Brain microvascular endothelial cell (primary cell): ENCODE results near the gene ACACA.

ENCODE experiments used
- DNase-seq: peaks from one replicate; pipeline ENCODE4 v3.0.0-alpha.2; 2020
- H3K27ac ChIP-seq: fragments of 250-450 bp; sonication (Bioruptor Pico); 2 replicates; pipeline ENCODE4 v1.5.1; 2020; ENCODE audit warnings: mild to moderate bottlenecking, moderate library complexity
- H3K27me3 ChIP-seq: fragments of 250-450 bp; sonication (Bioruptor Pico); replicated peaks from 2 replicates; pipeline ENCODE4 v1.5.1; 2020; ENCODE audit warnings: mild to moderate bottlenecking
- H3K36me3 ChIP-seq: fragments of 250-450 bp; sonication (Bioruptor Pico); replicated peaks from 2 replicates; pipeline ENCODE4 v1.5.1; 2020; ENCODE audit warnings: mild to moderate bottlenecking
- H3K4me3 ChIP-seq: 2 replicates; pipeline ENCODE4 v1.5.1; 2011; ENCODE audit warnings: low read depth, mild to moderate bottlenecking, control low read depth, low read length, moderate library complexity
- in situ Hi-C: cut with HindIII; loops from 2 replicates; pipeline ENCODE4 v1.10.0; 2017; ENCODE audit warnings: low sequenced_read_pairs, low pct_ligation_motif_present
- TF ChIP-seq, protein P1 (sequence below): IDR thresholded peaks from 2 replicates; pipeline ENCODE4 v1.5.1; 2011; ENCODE audit warnings: low read depth, mild to moderate bottlenecking, moderate library complexity, low read length, control low read depth, inconsistent platforms; ENCODE audit errors: missing control alignments

ACACA gene

DNA sequence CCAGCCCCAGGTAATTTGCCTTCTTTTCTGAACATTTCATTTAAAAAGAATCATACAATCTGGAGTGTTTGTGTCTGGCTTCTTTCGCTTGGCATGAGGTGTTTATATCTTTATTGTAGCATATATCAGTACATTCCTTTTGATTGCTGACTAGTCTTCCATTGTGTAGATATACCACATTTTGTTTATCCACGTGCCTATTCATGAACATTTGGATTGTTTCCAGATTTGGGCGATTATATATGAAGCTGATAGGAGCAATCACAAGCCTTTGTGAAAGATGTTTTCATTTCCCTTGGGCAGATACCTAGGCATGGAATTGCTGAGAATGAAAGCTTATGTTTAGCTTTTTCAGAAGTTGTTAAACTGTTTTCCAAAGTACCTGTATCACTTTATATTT, 337.5 kb downstream of the ACACA start:
- H3K27me3 ChIP-seq: peaks cover 9% of the 10 kb centered on the region
- in situ Hi-C loops: no loop called here
- no peak overlapping the region for H3K4me3 ChIP-seq
- H3K36me3 ChIP-seq: no peaks in the 10 kb centered on the region
- TF ChIP-seq, protein P1, sequence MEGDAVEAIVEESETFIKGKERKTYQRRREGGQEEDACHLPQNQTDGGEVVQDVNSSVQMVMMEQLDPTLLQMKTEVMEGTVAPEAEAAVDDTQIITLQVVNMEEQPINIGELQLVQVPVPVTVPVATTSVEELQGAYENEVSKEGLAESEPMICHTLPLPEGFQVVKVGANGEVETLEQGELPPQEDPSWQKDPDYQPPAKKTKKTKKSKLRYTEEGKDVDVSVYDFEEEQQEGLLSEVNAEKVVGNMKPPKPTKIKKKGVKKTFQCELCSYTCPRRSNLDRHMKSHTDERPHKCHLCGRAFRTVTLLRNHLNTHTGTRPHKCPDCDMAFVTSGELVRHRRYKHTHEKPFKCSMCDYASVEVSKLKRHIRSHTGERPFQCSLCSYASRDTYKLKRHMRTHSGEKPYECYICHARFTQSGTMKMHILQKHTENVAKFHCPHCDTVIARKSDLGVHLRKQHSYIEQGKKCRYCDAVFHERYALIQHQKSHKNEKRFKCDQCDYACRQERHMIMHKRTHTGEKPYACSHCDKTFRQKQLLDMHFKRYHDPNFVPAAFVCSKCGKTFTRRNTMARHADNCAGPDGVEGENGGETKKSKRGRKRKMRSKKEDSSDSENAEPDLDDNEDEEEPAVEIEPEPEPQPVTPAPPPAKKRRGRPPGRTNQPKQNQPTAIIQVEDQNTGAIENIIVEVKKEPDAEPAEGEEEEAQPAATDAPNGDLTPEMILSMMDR: no peak
- no peak for DNase-seq
- no peak overlapping the region for H3K27ac ChIP-seq

DNA sequence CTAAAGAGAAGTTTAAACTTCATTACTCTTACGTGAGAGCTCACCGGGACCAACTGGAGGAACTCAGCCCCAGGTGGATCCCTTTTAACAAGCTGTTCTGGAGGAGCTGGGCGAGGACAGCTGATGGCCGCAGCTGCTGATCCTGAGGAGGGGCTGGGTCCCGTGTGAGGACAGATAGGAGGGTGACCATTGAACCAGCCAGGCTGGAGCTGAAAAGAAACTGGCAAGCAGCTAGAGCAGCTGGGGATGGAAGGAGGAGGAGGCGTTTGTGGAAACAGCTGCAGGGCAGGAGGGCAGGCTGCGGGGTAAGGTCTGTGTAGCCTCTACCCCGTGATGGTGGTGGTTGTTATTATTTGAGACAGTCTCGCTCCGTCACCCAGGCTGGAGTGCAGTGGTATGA, 338.4 kb downstream of the ACACA start:
- TF ChIP-seq, protein P1: no peak
- in situ Hi-C loops: no loop called here
- no peak overlapping the region for H3K4me3 ChIP-seq
- peaks cover 9% of the 10 kb centered on the region for H3K27me3 ChIP-seq
- DNase-seq: no peak
- no peak overlapping the region for H3K27ac ChIP-seq
- no peaks in the 10 kb centered on the region for H3K36me3 ChIP-seq

DNA sequence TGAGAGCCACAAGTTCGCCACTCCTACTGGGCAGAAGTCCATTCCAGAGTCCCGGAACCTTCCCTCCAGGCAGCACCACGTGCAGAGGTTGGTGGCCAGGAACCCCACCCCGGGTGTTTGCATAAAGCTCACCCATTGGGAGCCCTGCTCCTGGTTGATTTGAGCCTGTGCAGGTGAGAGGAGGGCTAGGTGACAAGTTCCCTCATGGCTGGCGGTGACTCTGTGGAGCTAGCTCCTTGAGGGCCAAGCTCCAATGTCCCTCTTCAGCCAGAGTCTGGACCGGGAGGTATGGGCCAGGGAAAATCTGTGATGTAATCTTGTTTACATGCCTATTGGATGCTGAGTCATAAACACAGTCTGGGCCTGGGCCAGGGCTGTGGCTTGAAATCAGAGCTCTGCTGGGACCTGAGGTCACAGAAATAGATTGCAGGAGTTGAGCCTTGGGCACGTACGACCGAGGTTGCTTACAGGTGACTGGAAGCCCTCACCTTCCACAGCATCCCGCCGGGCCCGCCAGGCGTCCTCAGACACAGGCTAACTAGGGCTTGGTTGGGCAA, 339.0 kb downstream of the ACACA start:
- in situ Hi-C loops: no loop called here
- Histone ChIP-seq H3K27me3 (peaks cover 9% of the 10 kb centered on the region), H3K27ac (no peak overlapping the region), H3K36me3 (no peaks in the 10 kb centered on the region), H3K4me3 (no peak overlapping the region)
- DNase-seq: peak; percentile 80
- TF ChIP-seq, protein P1: no peak

DNA sequence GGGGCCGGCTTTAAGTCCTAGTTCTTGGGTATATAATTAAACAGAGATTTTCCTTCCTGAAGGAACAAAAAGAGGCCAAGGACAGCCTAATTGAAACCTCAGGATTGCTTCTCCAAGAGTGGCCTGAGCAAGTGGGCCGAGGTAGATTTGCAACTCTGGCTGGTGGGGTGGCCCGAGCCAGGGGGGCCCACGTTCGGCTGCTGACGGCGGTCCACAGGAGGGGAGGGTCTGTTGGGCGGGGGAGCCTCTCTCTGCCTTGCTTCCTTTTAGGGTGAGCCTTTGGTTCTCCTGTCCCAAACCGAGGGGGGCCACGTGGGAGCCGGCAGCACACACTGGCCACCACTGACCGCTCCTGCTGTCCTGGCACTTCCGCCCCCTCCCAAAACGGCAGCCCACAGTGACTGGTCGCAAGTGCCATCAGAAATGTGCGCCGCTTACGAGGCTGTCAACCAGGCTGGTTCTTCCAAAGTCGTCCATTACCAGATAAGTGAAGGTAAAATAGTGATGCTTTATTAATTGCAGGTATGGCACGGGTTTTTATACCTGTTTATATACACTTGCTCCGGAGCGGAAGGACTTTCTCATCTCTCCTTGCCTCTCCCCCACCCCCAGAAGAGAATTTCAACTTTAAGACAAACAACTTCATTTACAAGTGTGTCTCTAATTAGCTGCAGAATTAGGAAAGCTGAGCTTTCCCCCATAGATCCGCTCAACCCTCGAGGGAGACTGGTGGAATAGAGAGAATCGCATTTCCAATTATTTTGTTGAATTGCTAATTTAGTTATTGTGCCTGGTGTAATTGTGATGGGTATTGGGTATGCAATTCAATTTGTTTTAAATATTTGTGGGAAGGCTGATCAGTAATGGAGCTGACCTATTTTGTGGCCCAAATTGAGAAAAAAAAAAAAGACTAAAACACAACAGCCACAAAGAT, 340.0 kb downstream of the ACACA start:
- TF ChIP-seq, protein P1: no peak
- DNase-seq: no peak
- peaks cover 9% of the 10 kb centered on the region for H3K27me3 ChIP-seq
- no peak overlapping the region for H3K4me3 ChIP-seq
- in situ Hi-C loops: no loop called here
- H3K36me3 ChIP-seq: no peaks in the 10 kb centered on the region
- H3K27ac ChIP-seq: no peak overlapping the region

DNA sequence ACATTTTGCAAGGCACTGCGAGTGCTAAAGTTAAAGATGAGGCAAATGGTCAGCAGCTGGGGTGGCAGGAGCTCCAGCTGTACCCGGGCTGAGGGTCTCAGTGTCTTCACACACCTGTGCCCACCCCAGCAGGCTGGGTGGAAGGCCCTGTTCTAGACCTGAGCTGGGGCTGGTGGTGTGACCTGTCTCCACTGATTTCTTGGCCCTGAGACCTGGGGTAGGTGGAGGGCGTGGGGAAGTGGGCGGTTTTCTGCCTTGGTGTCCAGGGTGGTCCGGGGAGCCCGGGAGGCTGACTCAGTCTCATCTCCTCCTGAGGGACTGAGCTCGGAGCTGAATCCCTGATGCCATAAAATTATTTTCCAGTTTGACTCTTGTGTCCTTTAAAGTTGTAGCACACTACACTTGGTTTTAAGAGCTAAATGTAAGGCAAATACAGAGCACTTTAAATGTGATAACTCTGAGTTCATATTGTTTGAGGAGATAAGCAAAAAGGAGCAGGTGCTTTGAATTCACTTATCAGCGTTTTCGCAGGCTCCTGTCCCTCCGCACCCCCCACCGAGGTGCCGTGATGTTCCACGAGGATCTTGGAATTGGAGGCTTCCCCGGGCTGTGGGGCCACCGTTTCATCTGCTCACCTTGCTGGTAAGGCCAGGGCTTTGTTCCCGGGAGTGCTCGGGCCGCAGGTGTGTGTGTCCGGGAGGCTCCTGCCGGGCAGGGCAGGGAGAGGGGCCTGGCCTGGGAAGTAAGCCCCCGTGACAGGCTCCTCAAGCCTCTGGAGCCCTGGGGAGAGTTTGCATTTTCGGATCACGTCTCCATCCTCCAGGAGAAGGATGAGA, 340.9 kb downstream of the ACACA start:
- Histone ChIP-seq H3K27me3 (peaks cover 9% of the 10 kb centered on the region), H3K27ac (no peak overlapping the region), H3K36me3 (no peaks in the 10 kb centered on the region), H3K4me3 (no peak overlapping the region)
- in situ Hi-C loops: no loop called here
- TF ChIP-seq, protein P1: no peak
- DNase-seq: no peak
